GM12864 (cell line): ENCODE results near the gene GMDS.

ENCODE experiments used
- DNase-seq: peaks from one replicate; pipeline ENCODE4 v3.0.0-alpha.2; 2011; ENCODE audit warnings: low read depth
- H3K4me3 ChIP-seq: 2 replicates; pipeline ENCODE4 v1.5.1; 2011; ENCODE audit warnings: mild to moderate bottlenecking, low read depth, low read length, control low read depth
- CTCF ChIP-seq: IDR thresholded peaks from 2 replicates; pipeline ENCODE4 v1.5.1; 2011; ENCODE audit warnings: low read depth, mild to moderate bottlenecking, moderate library complexity, low read length, control low read depth, inconsistent platforms; ENCODE audit errors: missing control alignments

GMDS gene

GRCh38 chr6:1870932-1871331, 374.5 kb downstream of the GMDS start:
- H3K4me3 ChIP-seq: no peak overlapping the region
- no peak for DNase-seq
- no peak for TF ChIP-seq CTCF

DNA sequence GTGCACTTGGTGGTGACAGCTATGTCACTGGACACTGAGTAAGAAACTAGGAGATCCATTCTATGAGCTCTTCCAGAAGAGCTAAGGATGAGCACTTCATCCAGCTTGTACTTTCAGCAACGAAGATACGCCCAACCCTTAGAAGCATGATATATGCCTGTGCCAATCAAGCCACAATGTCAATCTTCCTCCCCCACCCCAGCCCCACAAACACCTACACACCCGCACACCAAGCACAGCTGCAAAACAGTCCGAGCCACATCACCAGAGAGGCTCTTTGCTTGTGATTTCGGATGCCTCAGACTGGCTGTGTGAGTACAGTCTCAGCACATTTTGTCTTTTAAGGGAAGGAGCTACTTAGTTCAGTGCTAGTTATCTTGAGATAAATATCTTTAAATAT, 375.2 kb downstream of the GMDS start:
- H3K4me3 ChIP-seq: no peak overlapping the region
- no peak for TF ChIP-seq CTCF
- DNase-seq: no peak

DNA sequence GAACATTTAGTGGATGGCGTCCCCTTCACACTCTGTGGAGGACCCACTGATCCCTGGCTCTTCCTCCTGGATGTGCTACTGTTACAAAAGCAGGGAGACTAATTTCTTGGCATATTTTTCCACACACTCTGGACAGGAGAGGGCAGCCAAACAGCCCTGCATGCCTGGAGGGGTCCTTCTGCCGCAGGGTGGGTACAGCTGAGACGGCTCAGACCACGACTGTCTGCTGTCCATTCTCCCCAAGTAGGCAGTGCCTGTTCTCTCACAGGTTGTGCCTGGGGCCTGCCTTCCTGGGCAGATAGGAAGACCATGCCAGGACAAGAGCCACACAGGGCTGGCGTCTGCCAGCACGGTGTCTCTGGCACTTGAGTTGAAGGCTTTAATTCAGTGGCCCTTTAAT, 375.6 kb downstream of the GMDS start:
- TF ChIP-seq CTCF: no peak
- no peak overlapping the region for H3K4me3 ChIP-seq
- no peak for DNase-seq

- no peak for DNase-seq
- no peak overlapping the region for H3K4me3 ChIP-seq
- no peak for TF ChIP-seq CTCF
These were observed 376.1 kb downstream of the GMDS start for GRCh38 chr6:1869308-1869707.

DNA sequence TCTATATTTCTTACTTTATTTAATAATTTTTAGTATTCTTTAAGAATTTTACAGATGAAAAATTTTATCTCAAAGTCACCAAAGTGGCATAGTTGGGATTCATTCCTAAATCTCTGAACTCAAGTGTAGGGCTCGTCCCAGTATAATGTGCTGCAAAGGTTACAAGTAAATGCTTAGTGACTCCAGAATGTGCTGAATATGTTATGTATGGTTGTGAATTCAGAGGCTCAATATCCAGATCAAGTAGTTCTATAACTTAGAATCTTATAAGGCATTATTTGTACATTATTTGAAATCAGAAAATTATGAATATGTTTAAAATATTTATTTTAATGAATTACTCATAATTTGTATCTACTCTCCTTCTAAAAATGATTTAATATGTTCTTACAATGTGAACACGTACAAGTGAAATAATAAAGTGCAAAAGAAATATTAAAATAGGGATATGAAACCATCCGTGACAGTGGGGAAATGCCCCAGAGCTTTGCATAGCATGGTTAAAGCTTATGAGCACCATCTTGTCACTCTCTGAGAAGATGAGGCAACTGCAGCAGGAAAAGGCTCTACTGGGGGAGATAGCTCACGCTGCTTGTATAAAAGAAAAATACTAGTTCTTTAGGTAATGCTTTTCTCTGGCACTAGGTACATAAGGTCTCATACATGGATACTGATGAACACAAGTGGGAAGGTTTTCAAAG, 376.7 kb downstream of the GMDS start:
- no peak for TF ChIP-seq CTCF
- peak; percentile 34 for DNase-seq
- H3K4me3 ChIP-seq: no peak overlapping the region

DNA sequence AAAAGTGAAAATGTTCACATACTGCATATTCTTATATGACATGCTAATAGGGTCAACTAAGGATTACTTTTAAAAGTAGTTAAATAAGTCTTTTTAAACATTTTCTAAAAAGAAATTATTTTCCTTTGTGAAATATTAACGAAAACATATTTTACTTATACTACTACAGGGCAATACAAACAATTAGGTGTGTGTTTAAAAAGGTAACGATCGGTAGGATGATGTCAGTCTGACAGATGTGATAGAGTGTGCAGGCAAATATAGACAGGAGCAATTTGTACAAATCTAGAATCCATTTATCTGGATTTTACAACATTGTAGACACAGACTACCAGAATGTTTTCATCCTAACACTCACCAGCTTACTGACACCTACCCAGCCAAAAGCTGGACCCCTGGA, 378.2 kb downstream of the GMDS start:
- no peak for TF ChIP-seq CTCF
- H3K4me3 ChIP-seq: no peak overlapping the region
- DNase-seq: no peak

DNA sequence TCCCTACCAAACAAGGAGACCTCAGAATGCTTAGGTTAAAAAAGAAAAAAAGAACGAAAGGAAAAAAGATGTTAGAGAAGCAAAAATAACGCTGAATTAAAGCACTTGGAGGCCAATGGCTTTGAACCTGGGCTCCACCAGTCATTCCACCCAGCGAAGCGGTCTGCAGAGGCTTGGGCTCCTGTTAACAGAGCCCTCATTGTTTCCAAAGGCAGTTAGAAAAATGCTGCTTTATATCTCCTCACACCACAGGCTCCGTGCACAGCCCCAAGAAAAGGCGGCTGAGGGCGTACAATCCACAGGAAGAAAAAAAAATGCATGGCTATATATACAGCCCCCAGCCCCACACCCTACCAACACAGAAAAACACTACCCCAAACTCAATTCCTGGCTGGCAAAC, 379.8 kb downstream of the GMDS start:
- no peak for DNase-seq
- no peak for TF ChIP-seq CTCF
- H3K4me3 ChIP-seq: no peak overlapping the region
